Neutrophil (primary cell): ENCODE data around the gene SLC9A9.

Source experiments
- H3K27ac ChIP-seq: fragments of 200-600 bp; sonication (generic); 2 replicates; pipeline ENCODE4 v1.5.1; 2016; ENCODE audit warnings: mild to moderate bottlenecking, moderate library complexity
- H3K27me3 ChIP-seq: fragments of 200-600 bp; sonication (generic); 2 replicates; pipeline ENCODE4 v1.6.0; 2016; ENCODE audit warnings: mild to moderate bottlenecking
- H3K36me3 ChIP-seq: fragments of 200-600 bp; sonication (generic); 2 replicates; pipeline ENCODE4 v1.5.1; 2017
- H3K4me1 ChIP-seq, 2 experiments: fragments of 200-600 bp in 1 of 2; sonication (generic) in 1 of 2; 1 replicate in 1 of 2; 2 replicates in 1 of 2; pipeline versions ENCODE4 v1.5.1 to v1.6.1; 2013 to 2016; ENCODE audit warnings: low read depth in 1 of 2, low read length in 1 of 2, mild to moderate bottlenecking in 1 of 2, moderate library complexity in 1 of 2; ENCODE audit not compliant: control insufficient read depth in 1 of 2, insufficient read depth in 1 of 2
- H3K4me3 ChIP-seq, 2 experiments: fragments of 200-600 bp in 1 of 2; sonication (generic) in 1 of 2; 1 replicate in 1 of 2; 2 replicates in 1 of 2; pipeline ENCODE4 v1.5.1; 2013 to 2016; ENCODE audit warnings: low read depth in 1 of 2, low read length in 1 of 2, mild to moderate bottlenecking in 1 of 2, moderate library complexity in 1 of 2
- H3K9me3 ChIP-seq: fragments of 200-600 bp; sonication (generic); 2 replicates; pipeline ENCODE4 v1.5.1; 2016
- CTCF ChIP-seq: fragments of 200-600 bp; sonication (generic); IDR thresholded peaks from 2 replicates; pipeline ENCODE4 v1.5.1; 2016; ENCODE audit warnings: antibody characterized with exemption

Gene SLC9A9

GRCh38 chr3:143244516-143245063 lies 603.7 kb downstream of the SLC9A9 start:
- TF ChIP-seq CTCF, result no peak
- no peaks in the 10 kb centered on the region for H3K4me1 ChIP-seq
- H3K9me3 ChIP-seq, result no peaks in the 10 kb centered on the region
- no peaks in the 10 kb centered on the region for H3K36me3 ChIP-seq
- H3K27me3 ChIP-seq, result no peaks in the 10 kb centered on the region
- no peak overlapping the region for H3K4me3 ChIP-seq
- H3K27ac ChIP-seq, result no peak overlapping the region

- Histone ChIP-seq H3K27ac (no peak overlapping the region), H3K27me3 (no peaks in the 10 kb centered on the region), H3K9me3 (no peaks in the 10 kb centered on the region), H3K36me3 (no peaks in the 10 kb centered on the region), H3K4me1 (no peaks in the 10 kb centered on the region), H3K4me3 (no peak overlapping the region)
- TF ChIP-seq CTCF, result no peak
These were observed 604.6 kb downstream of the SLC9A9 start for GRCh38 chr3:143243686-143244085.

- no peak overlapping the region for H3K27ac ChIP-seq
- no peak overlapping the region for H3K4me3 ChIP-seq
- TF ChIP-seq CTCF, result no peak
- H3K9me3 ChIP-seq, result no peaks in the 10 kb centered on the region
- no peaks in the 10 kb centered on the region for H3K4me1 ChIP-seq
- H3K27me3 ChIP-seq, result no peaks in the 10 kb centered on the region
- no peaks in the 10 kb centered on the region for H3K36me3 ChIP-seq
These were observed 605.6 kb downstream of the SLC9A9 start for GRCh38 chr3:143242691-143243090.

- Histone ChIP-seq H3K4me1 (no peaks in the 10 kb centered on the region), H3K27ac (no peak overlapping the region), H3K9me3 (no peaks in the 10 kb centered on the region), H3K4me3 (no peak overlapping the region), H3K36me3 (no peaks in the 10 kb centered on the region), H3K27me3 (no peaks in the 10 kb centered on the region)
- TF ChIP-seq CTCF, result no peak
These were observed 606.2 kb downstream of the SLC9A9 start for GRCh38 chr3:143242101-143242500.

- no peaks in the 10 kb centered on the region for H3K4me1 ChIP-seq
- no peak for TF ChIP-seq CTCF
- no peaks in the 10 kb centered on the region for H3K27me3 ChIP-seq
- H3K27ac ChIP-seq, result no peak overlapping the region
- H3K9me3 ChIP-seq, result no peaks in the 10 kb centered on the region
- H3K4me3 ChIP-seq, result no peak overlapping the region
- no peaks in the 10 kb centered on the region for H3K36me3 ChIP-seq
These were observed 606.8 kb downstream of the SLC9A9 start for GRCh38 chr3:143241481-143241951.

GRCh38 chr3:143240886-143241285 lies 607.4 kb downstream of the SLC9A9 start:
- Histone ChIP-seq H3K9me3 (no peaks in the 10 kb centered on the region), H3K4me3 (no peak overlapping the region), H3K4me1 (no peaks in the 10 kb centered on the region), H3K27me3 (no peaks in the 10 kb centered on the region), H3K27ac (no peak overlapping the region), H3K36me3 (no peaks in the 10 kb centered on the region)
- no peak for TF ChIP-seq CTCF
